Activated CD4-positive, alpha-beta T cell treated with anti-CD3 and anti-CD28 coated beads, Interleukin-2, Interleukin-4, amounts not matched to agents 100 ng/mL and 50 ng/mL, durations not matched to agents 16 hours and 8 hours (primary cell): Measurements from ENCODE around the gene KHDRBS1.
"Not testable (repeated sequence)": the region's sequence is repeated elsewhere in the genome, so short reads cannot be mapped to it uniquely, and the experiment has no call there.

Source experiments
- DNase-seq: peaks from one replicate; pipeline ENCODE4 v3.0.0-alpha.2; 2020; ENCODE audit warnings: low spot score

Gene KHDRBS1

DNA sequence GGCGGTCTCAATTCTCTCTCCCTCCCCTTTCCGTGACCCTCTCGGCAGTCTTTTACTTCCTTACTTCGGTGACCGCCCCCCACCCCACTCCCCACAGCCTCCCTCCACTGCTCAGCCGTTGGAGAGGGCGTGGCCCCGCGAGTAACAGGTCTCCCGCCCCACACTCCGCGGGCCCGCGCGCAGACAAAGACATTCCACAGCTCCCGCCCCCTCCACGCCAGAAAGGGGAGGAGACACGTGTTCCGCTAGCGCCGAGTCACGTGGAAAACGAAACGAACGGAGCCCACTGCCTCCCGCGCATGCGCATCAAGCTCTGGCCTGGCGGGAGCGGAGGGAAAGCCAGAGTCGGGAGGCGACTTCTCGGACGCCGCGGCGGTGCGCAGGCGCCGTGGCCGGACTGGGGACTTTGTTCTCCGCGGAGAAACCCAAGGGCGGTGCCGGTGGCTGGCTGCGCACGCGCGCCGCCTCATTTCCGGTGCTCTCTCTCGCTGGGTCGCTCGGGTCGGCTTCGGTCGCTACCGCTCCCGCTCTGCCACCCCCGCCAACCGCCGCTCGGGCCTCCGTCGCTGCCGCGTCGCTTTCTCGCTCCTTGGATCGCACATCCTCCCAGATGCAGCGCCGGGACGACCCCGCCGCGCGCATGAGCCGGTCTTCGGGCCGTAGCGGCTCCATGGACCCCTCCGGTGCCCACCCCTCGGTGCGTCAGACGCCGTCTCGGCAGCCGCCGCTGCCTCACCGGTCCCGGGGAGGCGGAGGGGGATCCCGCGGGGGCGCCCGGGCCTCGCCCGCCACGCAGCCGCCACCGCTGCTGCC is at the start of gene KHDRBS1:
TSS of gene KHDRBS1 (plus strand) at position 483 of the 813 bp plus-strand sequence. CDS start at position 611, 128 bp downstream.
- peak; percentile 99 for DNase-seq

- no peak for DNase-seq
Measured at GRCh38 chr1:31970873-31971272, 42.8 kb upstream of the KHDRBS1 start.

GRCh38 chr1:31976401-31976800 is 37.3 kb upstream of the KHDRBS1 start:
- no peak for DNase-seq

DNA sequence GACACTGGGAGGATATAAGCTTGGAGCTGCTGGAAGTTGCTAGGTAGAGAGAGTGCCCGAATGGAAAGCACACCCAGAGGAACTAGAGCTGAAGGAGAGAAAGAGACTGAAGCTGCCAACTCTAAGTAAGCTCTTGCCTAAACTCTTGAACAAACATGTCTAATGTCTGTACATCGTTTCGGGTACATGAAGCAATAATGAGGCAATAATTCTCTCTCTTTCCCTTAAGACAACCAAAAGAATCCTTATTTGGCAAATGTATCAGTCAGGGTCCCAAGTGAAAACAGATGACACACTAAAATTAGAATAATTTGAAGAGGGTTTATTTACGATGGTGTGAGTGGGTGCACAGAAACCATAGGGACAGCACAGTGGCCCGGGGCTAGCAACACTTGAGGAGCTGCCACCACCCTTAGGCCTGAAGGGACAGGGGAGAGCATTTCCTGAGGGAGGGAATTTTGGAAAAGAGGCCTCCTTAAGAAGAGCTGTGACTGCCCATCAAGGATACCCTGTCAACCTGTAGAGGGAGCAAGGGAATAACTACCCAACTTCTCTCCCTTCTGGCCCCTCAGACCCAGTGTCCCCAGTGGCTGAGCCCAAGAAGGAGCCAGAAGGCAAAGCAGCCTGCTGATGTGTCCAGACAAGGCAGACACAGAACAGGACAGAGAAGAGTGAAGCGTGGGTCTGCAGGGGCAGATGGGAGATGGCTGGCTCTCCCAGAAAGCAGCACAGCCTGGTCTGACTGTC is 36.1 kb upstream of the KHDRBS1 start:
- no peak for DNase-seq

- no peak for DNase-seq
Measured at GRCh38 chr1:31978843-31979400, 34.7 kb upstream of the KHDRBS1 start.

DNA sequence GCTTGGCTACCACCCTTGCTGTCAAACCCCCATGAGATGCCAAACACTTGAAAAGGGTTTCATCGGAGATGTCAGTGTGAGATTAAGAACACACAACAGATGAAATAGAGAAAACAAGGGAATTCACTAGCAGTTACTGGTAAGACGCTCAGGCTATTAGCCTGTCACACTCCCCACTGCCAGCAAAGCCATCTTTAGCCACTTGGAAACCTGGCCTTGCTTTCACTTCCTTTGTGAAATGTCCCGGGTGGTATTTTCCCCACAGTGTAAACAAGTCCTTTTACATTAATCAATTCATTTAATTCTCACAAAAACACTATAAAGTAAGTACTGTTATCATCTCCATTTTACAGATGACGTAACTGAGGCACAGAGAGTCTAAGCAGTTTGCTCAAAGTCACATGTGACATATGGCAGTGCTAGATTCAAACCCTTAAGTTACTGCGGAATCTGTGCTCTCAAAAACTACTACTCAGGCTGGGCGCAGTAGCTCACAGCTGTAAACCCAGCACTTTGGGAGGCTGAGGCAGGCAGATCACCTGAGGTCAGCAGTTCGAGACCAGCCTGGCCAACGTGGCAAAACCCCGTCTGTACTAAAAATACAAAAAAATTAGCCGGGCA is 32.7 kb upstream of the KHDRBS1 start:
- DNase-seq = no peak

- no peak for DNase-seq
Measured at GRCh38 chr1:31981456-31981839, 32.2 kb upstream of the KHDRBS1 start.

DNA sequence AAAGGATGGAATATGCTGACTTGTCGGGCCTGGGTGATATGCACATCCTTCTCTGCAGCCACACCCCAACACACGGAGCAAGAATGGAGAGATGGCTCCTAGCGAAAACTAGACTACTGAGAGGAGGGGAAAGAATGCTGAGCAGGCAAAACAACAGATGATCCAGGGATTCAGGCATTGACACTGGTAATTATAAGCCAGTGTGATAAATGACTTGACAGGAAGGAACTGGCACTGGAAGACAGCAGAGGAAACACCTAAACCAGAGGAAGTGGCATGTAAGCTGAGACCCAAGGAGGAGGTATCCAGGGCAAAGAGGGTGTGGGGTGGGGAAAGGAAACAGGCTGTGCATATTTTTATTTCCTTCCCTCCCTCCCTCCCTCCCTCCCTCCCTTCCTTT is 31.7 kb upstream of the KHDRBS1 start:
- peak; percentile 66 for DNase-seq

GRCh38 chr1:31984419-31985347 is 29.0 kb upstream of the KHDRBS1 start:
- DNase-seq = peak; percentile 49

- peak; percentile 37 for DNase-seq
Measured at GRCh38 chr1:31985430-31985829, 28.2 kb upstream of the KHDRBS1 start.

DNA sequence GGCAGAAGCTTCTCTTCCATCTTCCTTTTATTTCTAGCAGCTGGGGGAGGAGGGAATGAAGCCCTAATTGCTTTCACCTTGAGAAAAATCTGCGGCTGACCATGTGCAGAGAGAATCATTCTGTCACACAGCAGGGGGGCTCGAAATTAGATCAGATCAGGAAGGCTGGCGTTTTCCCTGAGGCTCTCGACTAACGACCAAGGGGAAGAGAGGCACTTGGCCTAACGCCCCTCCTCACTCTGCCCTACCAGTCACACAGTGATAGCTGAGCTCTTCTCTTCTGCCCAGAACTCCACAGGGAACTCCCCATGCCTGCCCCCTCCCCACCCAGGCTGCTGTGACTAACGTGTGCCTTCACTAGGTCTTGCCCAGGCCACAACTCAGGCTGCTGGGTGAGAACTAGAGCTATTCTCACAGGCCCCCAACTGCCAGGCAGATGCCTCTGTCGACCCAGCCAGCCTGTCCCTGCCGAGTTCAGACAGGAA is 26.5 kb upstream of the KHDRBS1 start:
- no peak for DNase-seq

DNA sequence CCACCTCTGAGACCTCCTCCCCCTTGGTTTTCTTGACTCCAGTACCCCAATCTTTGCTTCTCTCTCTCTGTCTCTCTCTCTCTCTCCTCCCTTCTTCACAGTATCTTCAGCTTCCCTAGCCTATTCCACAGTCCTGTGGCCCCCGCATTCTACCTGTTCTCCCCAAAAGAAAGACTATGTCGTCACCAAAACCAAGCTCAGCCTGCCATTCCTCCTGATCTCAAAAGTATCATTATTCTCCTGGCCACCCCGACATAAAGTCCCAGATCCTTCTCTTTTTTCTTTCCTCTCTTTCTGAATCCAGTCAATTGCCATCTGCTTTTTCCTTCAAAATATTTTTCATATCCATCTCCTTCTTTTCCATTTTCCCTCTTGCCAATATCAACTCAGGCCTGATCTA is 23.7 kb upstream of the KHDRBS1 start:
- DNase-seq = no peak

DNA sequence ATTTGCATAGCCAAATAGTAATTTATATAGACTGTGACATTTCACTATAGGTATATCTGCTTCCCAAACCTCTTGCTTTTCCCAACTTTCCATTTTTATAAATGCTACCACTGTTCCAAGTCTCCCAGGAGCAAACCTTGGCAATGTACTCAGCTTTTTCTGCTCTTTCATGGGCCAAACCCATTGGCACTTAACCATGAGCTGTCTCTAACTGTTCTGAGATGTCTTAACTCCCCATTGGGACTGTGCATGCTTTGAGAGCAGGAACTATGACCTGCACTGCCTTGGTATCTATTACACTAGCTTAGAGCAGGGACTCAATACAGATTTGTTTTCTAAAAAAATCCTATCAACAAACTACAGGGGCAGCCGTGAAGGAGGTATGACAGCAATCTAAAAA is 22.5 kb upstream of the KHDRBS1 start:
- no peak for DNase-seq

- DNase-seq = no peak
Measured at GRCh38 chr1:31995263-31995662, 18.4 kb upstream of the KHDRBS1 start.

DNA sequence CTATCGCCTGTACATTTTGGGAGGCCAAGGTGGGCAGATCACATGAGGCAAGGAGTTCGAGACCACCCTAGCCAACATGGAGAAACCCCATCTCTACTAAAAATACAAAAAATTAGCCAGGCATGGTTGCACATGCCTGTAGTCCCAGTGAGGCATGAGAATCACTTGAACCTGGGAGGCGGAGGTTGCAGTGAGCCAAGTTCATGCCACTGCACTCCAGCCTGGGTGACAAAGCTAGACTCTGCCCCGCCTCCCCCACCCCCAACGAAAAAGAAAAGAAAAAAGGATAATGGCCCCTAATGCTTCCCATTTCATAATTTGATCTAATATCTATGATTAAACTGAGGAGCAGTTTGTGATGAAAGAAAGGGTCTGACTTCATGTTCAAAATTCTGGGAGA is 17.5 kb upstream of the KHDRBS1 start:
- not testable (repeated sequence) for DNase-seq

DNA sequence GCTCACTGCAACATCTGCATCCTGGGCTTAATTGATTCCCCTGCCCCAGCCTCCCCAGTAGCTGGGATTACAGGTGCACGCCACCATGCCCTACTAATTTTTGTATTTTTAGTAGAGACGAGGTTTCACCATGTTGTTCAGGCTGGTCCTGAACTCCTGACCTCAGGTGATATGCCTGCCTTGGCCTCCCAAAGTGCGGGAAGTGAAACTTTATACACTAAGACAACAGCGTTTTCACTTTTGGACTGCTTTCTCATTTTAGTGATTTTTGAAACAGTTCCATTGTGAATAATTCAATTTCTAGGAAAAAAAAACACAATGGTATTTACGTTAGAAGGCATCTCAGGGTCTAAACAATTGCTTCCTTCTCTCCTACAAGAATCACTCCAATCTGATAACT is 11.8 kb upstream of the KHDRBS1 start:
- DNase-seq = no peak

GRCh38 chr1:32002285-32002684 is 11.4 kb upstream of the KHDRBS1 start:
- DNase-seq = not testable (repeated sequence)

- no peak for DNase-seq
Measured at GRCh38 chr1:32005522-32005921, 8.1 kb upstream of the KHDRBS1 start.

- DNase-seq = no peak
Measured at GRCh38 chr1:32007591-32007940, 6.1 kb upstream of the KHDRBS1 start.

- DNase-seq = no peak
Measured at GRCh38 chr1:32010246-32010645, 3.4 kb upstream of the KHDRBS1 start.

DNA sequence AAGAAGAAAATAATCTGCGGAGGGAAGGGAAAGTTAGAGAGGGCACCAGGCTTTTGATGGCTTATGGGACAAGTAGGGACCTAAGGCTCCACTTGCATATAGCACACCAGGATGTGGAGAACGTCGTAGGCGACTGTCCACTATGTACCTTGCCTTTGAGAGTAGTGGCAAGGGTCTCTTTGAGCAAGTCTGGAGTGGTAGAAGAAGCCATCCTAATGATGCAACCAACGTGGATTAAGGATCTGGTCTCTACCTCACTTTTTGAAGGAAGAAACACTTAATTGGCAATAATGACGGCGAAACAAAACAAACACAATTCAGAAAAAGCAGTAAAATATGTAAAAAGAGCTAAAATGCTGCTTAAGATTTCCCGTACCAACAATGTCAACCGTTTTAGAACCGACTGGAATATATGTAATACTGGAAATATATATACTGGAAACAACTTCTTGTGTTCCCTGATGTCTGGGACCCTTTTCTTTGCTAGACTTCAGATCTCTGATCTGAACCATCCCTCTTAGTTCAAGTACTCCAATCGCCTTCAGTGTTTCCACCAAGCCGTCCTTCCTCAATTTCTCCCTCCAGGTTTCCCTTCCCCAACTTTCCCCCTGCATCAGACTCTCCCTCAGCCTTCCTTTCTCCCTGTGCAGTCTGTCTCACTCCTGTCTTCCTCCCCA is 821 bp upstream of the KHDRBS1 start:
- DNase-seq = no peak
